Keratinocyte (primary cell): Measurements from ENCODE around the gene VAV2.

Experiments used
- CTCF ChIP-seq, 3 experiments: IDR thresholded peaks in 1 of 3; conservative IDR thresholded peaks in 1 of 3; optimal IDR thresholded peaks in 1 of 3; 2 replicates in 2 of 3; 3 replicates in 1 of 3; pipeline versions ENCODE3 to v1.5.1; 2011; ENCODE audit warnings: low read length in 3 of 3, mild to moderate bottlenecking in 3 of 3, moderate library complexity in 2 of 3, control low read depth in 1 of 3, inconsistent platforms in 1 of 3; ENCODE audit not compliant: insufficient read depth in 2 of 3; ENCODE audit errors: extremely low read depth in 1 of 3
- EZH2 ChIP-seq: IDR thresholded peaks from one replicate; pipeline ENCODE4 v1.6.1; 2012; ENCODE audit warnings: inconsistent platforms, mild to moderate bottlenecking, low read length, moderate library complexity

- TF ChIP-seq EZH2 (no peak), CTCF (optimal IDR thresholded peaks at IDR 0.05 in 1 of 3, IDR thresholded peaks at IDR 0.05 in 1 of 3, conservative IDR thresholded peaks at IDR 0.05 in 1 of 3; ENCODE audit: extremely low read depth in 1 of 3, insufficient read depth in 2 of 3, low read length in 3 of 3) (no peak)
Measured at GRCh38 chr9:133809335-133809734, 182.8 kb downstream of the VAV2 start.
